Spinal cord (tissue), 10 donors: Measurements from ENCODE around the gene ITGBL1. TPM values are rescaled to one million over a fixed set of nuclear protein-coding genes. Genes with fewer than 3 reads are reported as not detected.

ENCODE experiments used
- DNase-seq, 6 donors: peaks; one replicate each; pipeline versions ENCODE4 v3.0.0 to v3.0.0-alpha.2; 2013 to 2015; ENCODE audit warnings: low spot score in 6 of 6, low read depth in 4 of 6
- H3K27ac ChIP-seq: one replicate; pipeline ENCODE4 v1.5.1; 2013; ENCODE audit warnings: low read depth, low read length, control low read depth
- H3K27me3 ChIP-seq: one replicate; pipeline ENCODE4 v1.6.1; 2013; ENCODE audit warnings: low read length; ENCODE audit not compliant: control insufficient read depth, insufficient read depth
- H3K36me3 ChIP-seq: one replicate; pipeline ENCODE4 v1.6.1; 2013; ENCODE audit warnings: low read length; ENCODE audit not compliant: control insufficient read depth, insufficient read depth
- H3K4me1 ChIP-seq: one replicate; pipeline ENCODE4 v1.6.1; 2013; ENCODE audit warnings: low read length; ENCODE audit not compliant: control insufficient read depth, insufficient read depth
- H3K4me3 ChIP-seq: one replicate; pipeline ENCODE4 v1.5.1; 2013; ENCODE audit warnings: low read depth, low read length, control low read depth
- H3K9me3 ChIP-seq: one replicate; pipeline ENCODE4 v1.6.1; 2013; ENCODE audit warnings: low read length; ENCODE audit not compliant: control insufficient read depth, insufficient read depth
- WGBS: methylation state at CpG from one replicate; pipeline ENCODE4 v1.1.5; 2013; ENCODE audit warnings: missing lambda C conversion rate; ENCODE audit not compliant: insufficient coverage; 5-methylcytosine and 5-hydroxymethylcytosine counted together
- polyA plus RNA-seq, 2 donors: library from polyadenylated mRNA; unstranded; fragments of 120-200 nt; gene quantifications; one replicate each; pipeline ENCODE4 v1.2.1, GENCODE V29; 2013; ENCODE audit not compliant: insufficient read length in 2 of 2
- total RNA-seq, 2 donors: library from RNA; depleted of rRNA in 1 of 2; stranded (reverse); fragments of 120-200 nt in 1 of 2; fragments of >200 nt in 1 of 2; gene quantifications; one replicate each; pipeline versions ENCODE4 v1.2.3 to v1.2.4, GENCODE V29; 2013 to 2014
- donor health status: healthy.

Gene ITGBL1
- total and polyA plus RNA-seq, 4 donors: 0.54 to 189 (median 37.8) TPM

DNA sequence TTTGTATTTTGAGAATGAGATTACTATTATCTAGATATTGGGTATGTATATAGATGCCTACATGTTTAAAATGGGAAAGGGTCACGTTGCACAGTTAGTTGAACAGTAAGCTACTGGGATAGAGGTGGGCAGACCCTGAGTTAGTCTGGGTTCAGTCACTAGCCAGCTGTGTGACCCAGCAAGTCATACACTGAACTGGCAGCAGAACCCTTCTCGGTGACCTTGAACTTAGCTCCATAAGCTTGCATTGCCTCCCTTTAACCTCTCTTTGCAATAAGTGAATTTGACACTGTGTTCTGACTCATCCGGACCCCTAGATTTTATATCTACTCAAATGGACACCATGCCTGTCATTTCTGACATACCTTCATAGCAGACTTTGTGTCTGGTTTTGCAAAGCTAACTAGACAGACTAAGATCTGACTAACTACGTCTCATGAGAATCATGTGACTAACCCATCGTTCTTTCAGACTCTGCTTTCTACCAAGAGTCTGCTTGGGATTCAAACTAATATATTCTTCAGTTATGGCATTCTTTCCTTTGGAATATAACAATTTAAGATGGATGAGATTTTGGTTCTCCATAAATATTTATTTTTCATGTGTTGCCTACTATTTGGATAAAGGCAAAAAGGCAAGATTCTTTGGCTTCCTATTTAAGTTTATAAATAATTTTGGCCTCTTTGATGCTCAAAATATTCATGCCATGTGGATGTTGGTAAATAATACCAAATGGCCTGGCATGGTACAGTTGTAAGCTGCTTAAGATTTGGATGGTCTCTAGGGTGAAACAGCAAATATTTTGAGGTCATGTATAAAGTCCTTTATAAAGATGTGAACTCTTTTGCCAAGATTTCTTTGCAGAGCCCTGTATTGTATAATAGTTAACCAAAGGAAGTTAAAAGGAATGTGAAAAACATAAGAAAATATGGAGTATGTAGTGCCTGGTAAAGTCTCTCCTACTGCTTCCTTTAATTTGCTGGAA lies 159.3 kb downstream of the ITGBL1 start:
- no peak overlapping the region for H3K4me3 ChIP-seq
- no peaks in the 10 kb centered on the region for H3K9me3 ChIP-seq
- no peaks in the 10 kb centered on the region for H3K36me3 ChIP-seq
- no peaks in the 10 kb centered on the region for H3K4me1 ChIP-seq
- no peak overlapping the region for H3K27ac ChIP-seq
- no peaks in the 10 kb centered on the region for H3K27me3 ChIP-seq
- 94% methylated on average over 3 of the region's 5 CpGs for WGBS
- peak in 1 of 6 donors; percentile 17 for DNase-seq

DNA sequence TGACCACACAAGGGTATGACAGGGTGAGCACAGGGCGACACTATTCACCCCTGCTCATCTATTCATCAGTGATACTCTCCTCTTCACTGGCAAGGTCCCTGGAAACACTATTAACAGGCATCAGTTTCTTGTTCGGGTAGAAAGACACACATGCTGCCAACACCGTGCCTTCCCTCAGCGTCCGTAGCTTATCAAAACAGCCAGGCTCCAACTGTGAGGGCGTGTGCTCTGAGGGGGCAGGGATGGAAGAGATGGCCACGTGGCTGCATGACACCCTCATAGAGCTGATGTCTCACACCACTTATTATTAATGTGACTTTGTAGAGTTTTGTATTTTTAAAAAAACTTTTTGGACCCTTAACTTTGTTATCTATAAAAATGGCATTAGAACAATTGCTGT lies 160.3 kb downstream of the ITGBL1 start:
- Histone ChIP-seq H3K27ac (no peak overlapping the region), H3K36me3 (no peaks in the 10 kb centered on the region), H3K4me1 (no peaks in the 10 kb centered on the region), H3K4me3 (no peak overlapping the region), H3K9me3 (no peaks in the 10 kb centered on the region), H3K27me3 (no peaks in the 10 kb centered on the region)
- DNase-seq: no peak
- WGBS: 55% methylated on average over 4 of the region's 7 CpGs

DNA sequence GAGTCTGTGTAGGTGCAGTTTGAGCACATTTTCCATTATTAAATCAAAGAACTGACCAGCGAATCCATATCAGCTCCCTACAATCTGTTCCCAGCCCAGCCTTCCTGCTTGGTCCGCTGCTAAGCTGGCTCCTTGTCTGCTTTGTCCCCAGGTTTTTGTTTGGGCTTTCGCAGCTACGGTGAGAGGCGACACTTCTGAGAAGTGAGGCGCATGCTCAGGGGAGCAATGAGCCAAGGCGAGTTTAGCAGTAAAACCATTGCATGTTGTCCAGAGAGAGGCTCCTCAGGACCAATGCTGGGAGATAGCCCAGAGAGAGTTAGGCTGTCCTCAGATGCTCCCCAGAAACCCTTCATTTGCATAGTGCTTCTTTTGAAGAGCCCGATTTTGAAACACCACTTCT lies 162.0 kb downstream of the ITGBL1 start:
- H3K27me3 ChIP-seq: no peaks in the 10 kb centered on the region
- H3K4me1 ChIP-seq: no peaks in the 10 kb centered on the region
- H3K9me3 ChIP-seq: no peaks in the 10 kb centered on the region
- no peak overlapping the region for H3K27ac ChIP-seq
- no peaks in the 10 kb centered on the region for H3K36me3 ChIP-seq
- WGBS: 79% methylated on average over 8 of the region's 8 CpGs
- DNase-seq: no peak
- no peak overlapping the region for H3K4me3 ChIP-seq

DNA sequence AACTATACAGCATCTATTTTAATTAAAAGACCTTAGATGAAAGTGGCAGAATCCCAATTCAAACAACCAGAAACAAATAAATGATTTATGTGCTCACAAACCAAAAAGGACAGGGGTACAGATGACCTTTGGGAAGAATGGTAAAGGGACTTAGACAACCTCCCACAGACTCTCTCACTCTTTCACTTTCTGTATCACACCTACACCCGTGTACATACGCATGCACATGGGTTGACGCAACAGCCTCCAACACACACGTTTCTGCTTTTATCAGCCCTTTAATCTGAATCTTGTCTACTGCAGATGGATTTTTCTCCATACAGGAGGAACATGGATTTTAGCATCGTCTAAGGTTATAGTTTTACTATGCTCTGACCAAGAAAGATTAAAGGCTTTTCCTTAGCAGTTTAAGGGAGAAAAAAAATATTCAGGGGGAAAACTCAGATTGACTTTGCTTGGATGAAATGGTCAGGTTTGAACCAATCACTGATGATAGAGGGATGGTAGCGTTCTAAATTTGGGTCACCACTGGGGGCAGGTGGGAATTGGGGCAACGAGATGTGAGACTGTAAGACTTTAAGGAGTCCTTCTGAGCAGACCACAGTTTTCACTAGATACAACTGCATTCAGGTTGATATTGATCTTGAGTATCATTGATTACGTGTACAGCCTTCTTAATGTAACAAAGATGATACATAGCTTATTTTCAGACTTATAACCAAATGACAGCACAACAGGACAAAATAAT lies 166.1 kb downstream of the ITGBL1 start:
- Histone ChIP-seq H3K4me3 (no peak overlapping the region), H3K27ac (no peak overlapping the region), H3K36me3 (no peaks in the 10 kb centered on the region), H3K9me3 (no peaks in the 10 kb centered on the region), H3K27me3 (no peaks in the 10 kb centered on the region), H3K4me1 (no peaks in the 10 kb centered on the region)
- 90% methylated on average over 2 of the region's 8 CpGs for WGBS
- DNase-seq: no peak

DNA sequence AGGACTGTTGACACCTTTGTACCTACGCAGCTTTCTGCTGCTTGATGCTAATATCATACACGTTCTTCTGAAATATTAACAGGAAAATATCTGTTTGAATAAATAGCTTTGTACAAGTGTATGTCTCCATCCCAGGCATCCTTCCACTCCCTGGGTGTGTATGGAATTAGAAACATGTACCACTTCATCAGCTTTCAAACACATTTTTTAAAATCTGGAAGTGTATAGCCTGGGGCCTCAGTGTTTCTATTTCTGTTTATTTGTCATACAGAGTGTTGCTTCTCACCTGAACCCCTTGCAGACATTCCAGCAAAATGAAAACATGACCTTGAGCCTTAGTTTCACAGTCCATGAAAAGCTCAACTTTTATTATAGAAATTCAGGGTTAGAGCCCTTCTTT lies 168.6 kb downstream of the ITGBL1 start:
- Histone ChIP-seq H3K4me1 (no peaks in the 10 kb centered on the region), H3K27ac (no peak overlapping the region), H3K36me3 (no peaks in the 10 kb centered on the region), H3K9me3 (no peaks in the 10 kb centered on the region), H3K4me3 (no peak overlapping the region), H3K27me3 (no peaks in the 10 kb centered on the region)
- no peak for DNase-seq
- no CpG with 5 or more reads among the region's 2 CpGs for WGBS

DNA sequence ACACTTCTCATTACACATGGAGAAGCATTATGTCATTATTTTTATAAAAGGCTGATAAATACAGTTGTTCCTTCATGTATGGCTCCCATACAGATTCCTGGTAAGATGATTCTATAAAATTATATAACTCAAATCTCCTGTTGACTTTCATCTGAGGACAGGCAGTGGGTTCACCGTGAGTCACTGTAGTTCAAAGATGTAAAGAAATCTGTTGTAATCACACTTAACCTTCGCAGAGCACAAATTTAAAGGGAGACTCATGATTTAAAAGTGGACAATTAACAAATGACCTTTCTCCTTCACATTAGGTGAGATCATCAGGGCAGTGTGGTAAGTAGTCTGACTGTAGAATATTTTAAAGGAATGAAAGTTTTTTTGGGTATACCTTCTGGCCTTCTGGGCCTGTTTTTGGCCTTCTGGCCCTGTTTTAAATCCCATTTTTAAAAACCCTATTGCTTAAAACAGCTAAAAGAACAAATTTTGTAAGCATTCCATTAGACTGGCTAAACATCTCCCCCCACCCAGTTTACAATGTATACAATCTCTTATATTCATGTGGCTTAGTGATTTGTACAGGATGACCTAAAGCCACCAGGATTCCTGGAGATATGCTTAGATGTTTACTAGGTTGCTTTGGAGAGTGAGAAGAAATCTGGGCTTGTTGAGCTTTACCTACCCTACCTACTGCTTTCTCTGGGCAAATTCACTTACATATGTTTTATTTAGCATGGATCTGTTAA lies 171.2 kb downstream of the ITGBL1 start:
- no peak overlapping the region for H3K4me3 ChIP-seq
- no CpG with 5 or more reads among the region's 2 CpGs for WGBS

DNA sequence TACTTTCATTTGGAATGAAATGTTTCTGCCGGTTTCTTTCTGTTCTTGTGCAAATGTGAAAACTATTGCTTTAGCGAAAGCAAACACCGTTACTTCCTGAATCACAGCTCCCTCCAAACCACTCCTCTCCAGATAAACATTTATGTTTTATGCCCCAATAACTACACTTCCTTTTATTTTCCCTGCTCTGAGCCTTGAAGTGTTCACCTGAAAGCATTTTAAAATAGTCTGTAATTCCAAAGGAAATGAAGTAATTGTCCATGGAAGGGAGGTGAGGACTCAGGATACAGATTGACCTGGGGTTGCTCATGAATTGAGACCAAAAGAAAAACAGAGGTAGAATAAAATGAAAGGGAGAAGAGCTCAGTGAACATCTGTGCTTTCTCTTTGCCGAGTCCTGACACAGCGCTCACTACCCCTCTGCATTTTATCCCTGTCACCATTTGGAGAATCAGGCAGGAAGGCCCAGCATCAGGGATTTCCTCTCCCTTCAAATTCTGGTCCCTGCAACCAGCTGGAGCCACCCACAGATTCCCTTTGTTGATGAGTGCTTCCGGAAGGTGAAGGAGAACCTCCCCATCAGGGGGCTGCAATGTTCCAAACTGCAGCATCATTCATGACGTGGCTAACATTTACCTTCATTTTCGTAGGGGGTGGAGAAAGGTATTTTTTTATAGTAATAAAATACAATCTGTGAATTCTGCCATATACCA lies 171.9 kb downstream of the ITGBL1 start:
- Histone ChIP-seq H3K4me3 (no peak overlapping the region), H3K36me3 (no peaks in the 10 kb centered on the region), H3K4me1 (no peaks in the 10 kb centered on the region), H3K9me3 (no peaks in the 10 kb centered on the region), H3K27ac (peak overlapping the region; percentile 4), H3K27me3 (no peaks in the 10 kb centered on the region)
- 63% methylated on average over 3 of the region's 8 CpGs for WGBS
- DNase-seq: peak in 1 of 6 donors; percentile 18

More for the DNA sequence above, 171.2 kb downstream of the ITGBL1 start:
- Histone ChIP-seq H3K9me3 (no peaks in the 10 kb centered on the region), H3K27me3 (no peaks in the 10 kb centered on the region), H3K36me3 (no peaks in the 10 kb centered on the region), H3K4me1 (no peaks in the 10 kb centered on the region), H3K27ac (no peak overlapping the region)
- DNase-seq: no peak

DNA sequence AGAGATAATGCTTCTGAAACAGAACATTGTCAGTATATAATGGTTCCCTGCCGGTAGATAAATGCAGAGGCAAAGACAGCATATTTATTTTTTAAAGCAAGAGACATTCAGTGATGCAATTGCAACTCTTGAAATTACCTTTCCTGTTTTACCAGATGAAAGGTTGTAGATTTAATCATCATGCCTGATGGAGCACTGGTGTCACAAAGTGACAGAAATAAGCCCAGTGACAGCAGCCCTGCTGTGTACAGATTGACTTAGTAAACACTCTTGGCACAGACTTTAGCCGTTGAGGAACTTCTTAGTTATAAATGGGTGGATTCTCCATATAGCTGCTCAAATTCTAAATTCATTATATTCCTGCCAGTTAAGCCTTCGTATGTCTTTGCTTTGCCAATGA lies 172.5 kb downstream of the ITGBL1 start:
- Histone ChIP-seq H3K27me3 (no peaks in the 10 kb centered on the region), H3K4me1 (no peaks in the 10 kb centered on the region), H3K9me3 (no peaks in the 10 kb centered on the region), H3K4me3 (no peak overlapping the region), H3K27ac (peak overlapping the region; percentile 4), H3K36me3 (no peaks in the 10 kb centered on the region)
- DNase-seq: peak in 1 of 6 donors; percentile 80
- WGBS: no CpG with 5 or more reads among the region's 3 CpGs
